Measurements from ENCODE around the gene PCID2.

DNA sequence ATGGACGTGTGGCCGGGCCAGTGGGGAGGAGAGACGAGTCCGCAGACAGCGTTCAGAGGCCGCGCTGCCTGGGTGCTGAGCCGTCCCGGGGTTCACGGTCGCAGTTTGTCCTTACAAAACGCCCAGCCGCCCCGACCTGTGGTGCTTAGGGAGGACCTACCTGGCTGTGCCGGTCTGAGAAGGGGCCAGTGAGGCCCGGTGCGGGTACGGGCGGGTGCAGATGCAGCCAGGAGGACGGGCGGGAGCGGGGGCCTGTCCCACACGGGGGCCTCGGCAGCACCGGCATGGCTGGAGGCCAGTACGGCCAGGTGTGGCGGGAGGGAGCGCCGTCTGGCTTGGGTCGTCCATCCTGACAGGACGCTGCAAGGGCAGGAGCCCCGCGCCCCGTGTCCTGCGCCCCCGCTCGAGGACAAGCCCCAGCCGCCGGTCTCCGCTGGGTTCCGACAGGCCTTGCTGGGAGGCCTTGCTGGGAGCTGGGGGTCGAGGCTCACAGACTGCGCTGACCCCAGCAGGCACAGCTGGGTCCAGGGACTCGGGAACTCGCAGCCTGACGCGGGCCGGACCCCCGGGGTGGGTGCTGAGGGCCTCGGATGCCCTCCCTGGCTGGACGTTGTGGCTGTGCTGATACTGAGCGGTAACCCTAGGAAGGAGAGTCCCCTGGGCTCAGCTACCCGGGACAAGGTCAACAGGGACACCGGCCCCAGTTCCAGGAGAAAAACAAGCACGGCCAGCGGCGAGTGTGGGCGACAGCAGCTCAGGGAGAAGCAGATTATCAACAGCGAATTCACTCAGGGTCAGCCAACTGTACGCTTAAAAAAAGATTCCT lies 55.3 kb downstream of the PCID2 start:
- TF ChIP-seq, protein P1, sequence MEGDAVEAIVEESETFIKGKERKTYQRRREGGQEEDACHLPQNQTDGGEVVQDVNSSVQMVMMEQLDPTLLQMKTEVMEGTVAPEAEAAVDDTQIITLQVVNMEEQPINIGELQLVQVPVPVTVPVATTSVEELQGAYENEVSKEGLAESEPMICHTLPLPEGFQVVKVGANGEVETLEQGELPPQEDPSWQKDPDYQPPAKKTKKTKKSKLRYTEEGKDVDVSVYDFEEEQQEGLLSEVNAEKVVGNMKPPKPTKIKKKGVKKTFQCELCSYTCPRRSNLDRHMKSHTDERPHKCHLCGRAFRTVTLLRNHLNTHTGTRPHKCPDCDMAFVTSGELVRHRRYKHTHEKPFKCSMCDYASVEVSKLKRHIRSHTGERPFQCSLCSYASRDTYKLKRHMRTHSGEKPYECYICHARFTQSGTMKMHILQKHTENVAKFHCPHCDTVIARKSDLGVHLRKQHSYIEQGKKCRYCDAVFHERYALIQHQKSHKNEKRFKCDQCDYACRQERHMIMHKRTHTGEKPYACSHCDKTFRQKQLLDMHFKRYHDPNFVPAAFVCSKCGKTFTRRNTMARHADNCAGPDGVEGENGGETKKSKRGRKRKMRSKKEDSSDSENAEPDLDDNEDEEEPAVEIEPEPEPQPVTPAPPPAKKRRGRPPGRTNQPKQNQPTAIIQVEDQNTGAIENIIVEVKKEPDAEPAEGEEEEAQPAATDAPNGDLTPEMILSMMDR (IDR thresholded peaks at IDR 0.05) = no peak
- no peak for TF ChIP-seq ZFX (IDR thresholded peaks at IDR 0.05; ENCODE audit: borderline replicate concordance)

Measured in 22Rv1 (cell line).